Ovary (tissue), 3 donors: ENCODE measurements around the gene FAM149A.

Experiments
- CTCF ChIP-seq, 3 donors: fragments of 450-650 bp in 2 of 3; fragments of 200-600 bp in 1 of 3; IDR thresholded peaks; one replicate each; pipeline versions ENCODE4 v1.5.1 to v1.8.0; 2016 to 2022; ENCODE audit warnings: antibody characterized with exemption in 3 of 3, mild to moderate bottlenecking in 1 of 3
- EP300 ChIP-seq: sonication (generic); formaldehyde crosslinking; IDR thresholded peaks from one replicate; pipeline ENCODE4 v1.6.1; 2017; ENCODE audit warnings: antibody characterized with exemption
- donor health status: DM: no; HTN: no; CAD: no.

- TF ChIP-seq CTCF (IDR thresholded peaks at IDR 0.05) (no peak), EP300 (no peak)
Observed at GRCh38 chr4:186132577-186133242, 28.2 kb downstream of the FAM149A start.
